22Rv1 (cell line): ENCODE data around the gene VWA8.

Experiments
- H3K27ac ChIP-seq: fragments of 450-650 bp; 2 replicates; pipeline ENCODE4 v1.5.1; 2017
- CTCF ChIP-seq: fragments of 450-650 bp; IDR thresholded peaks from 2 replicates; pipeline ENCODE4 v1.5.1; 2017; ENCODE audit warnings: mild to moderate bottlenecking
- ZFX ChIP-seq: fragments of 450-650 bp; IDR thresholded peaks from 2 replicates; pipeline ENCODE4 v1.6.1; 2017; ENCODE audit warnings: antibody characterized with exemption, borderline replicate concordance

VWA8 gene

DNA sequence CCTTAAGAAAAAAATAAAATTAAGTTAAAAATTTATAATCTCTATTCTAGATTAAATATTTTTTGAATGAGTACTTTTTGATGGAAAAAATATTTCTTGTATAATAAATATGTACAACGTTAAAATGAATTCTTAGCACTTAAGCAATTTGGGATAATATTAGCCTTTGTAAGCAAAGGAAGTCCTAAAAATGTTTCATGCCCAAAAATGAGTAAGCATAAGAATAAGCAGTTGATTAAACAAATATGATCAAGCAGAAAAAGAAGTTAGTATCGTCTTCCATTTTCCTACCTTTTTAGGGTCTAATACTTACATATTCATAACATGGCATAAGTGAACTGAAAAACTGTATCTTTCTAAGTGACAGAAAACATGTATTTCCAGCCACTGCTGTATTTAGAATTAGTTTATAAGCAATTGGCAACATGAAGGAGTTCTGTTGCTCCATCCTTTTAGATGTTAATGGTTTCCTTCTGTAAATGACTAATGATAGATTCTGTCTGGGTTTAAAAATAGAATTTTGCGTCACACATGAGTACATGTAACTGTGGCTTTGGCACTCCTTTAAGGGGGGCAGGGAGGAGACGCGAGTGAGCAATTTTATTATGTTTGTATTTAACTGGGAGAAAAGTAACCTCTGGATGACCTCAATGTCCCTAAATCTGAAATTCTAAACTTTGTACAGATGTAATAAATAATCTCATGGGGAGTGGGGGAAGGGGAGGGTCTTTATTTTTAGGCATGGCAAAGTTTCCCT, 266.2 kb downstream of the VWA8 start:
- no peak overlapping the region for H3K27ac ChIP-seq

GRCh38 chr13:41693434-41693833, 267.5 kb downstream of the VWA8 start:
- TF ChIP-seq ZFX (no peak), CTCF (no peak)

More for the DNA sequence above, 266.2 kb downstream of the VWA8 start:
- TF ChIP-seq ZFX, result no peak
- no peak for TF ChIP-seq CTCF

GRCh38 chr13:41691274-41691673, 269.6 kb downstream of the VWA8 start:
- H3K27ac ChIP-seq, result no peak overlapping the region
- TF ChIP-seq CTCF (no peak), ZFX (no peak)

More at GRCh38 chr13:41693434-41693833, 267.5 kb downstream of the VWA8 start:
- no peak overlapping the region for H3K27ac ChIP-seq

- no peak for TF ChIP-seq CTCF
- no peak for TF ChIP-seq ZFX
- H3K27ac ChIP-seq, result no peak overlapping the region
These were observed 278.1 kb downstream of the VWA8 start for GRCh38 chr13:41682766-41683165.

GRCh38 chr13:41682001-41682400, 278.9 kb downstream of the VWA8 start:
- TF ChIP-seq ZFX, result no peak
- TF ChIP-seq CTCF, result no peak
- no peak overlapping the region for H3K27ac ChIP-seq

GRCh38 chr13:41681587-41681986, 279.3 kb downstream of the VWA8 start:
- no peak for TF ChIP-seq CTCF
- TF ChIP-seq ZFX, result no peak
- H3K27ac ChIP-seq, result no peak overlapping the region

DNA sequence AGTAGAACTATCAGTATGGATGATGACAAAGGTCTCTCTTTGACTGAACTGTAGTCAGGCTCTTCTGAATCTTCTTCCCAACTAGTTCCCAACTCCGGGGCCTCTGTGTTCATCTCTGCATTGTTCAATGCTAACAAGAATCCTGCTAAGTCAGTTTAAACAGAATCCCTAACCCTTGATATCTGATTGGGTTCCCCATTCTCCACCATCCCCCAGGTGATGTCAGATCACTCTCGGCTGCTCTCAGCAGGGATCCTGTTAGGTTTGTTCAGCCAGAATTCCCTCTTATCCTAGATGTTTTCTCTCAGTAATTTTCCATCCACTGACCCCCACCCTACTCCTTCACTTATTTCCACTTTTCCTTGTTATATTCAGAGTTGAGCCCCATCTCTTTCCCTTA, 280.0 kb downstream of the VWA8 start:
- no peak overlapping the region for H3K27ac ChIP-seq
- no peak for TF ChIP-seq CTCF
- no peak for TF ChIP-seq ZFX
